HCT116 (cell line): ENCODE measurements around the gene MOCS2.

Experiments
- CEBPB ChIP-seq: IDR thresholded peaks from 2 replicates; pipeline ENCODE4 v1.6.1; 2012; ENCODE audit warnings: low read depth
- CTCF ChIP-seq, 3 experiments: fragments of 200-600 bp in 1 of 3; sonication (generic) in 1 of 3; IDR thresholded peaks in 2 of 3; conservative IDR thresholded peaks in 1 of 3; 2 replicates each; pipeline ENCODE4 v1.5.1; 2012 to 2017; ENCODE audit warnings: low read depth in 2 of 3, low read length in 2 of 3, antibody characterized with exemption in 1 of 3, borderline replicate concordance in 1 of 3, control low read depth in 1 of 3, mild to moderate bottlenecking in 1 of 3, mixed read lengths in 1 of 3, mixed run types in 1 of 3, moderate library complexity in 1 of 3; ENCODE audit not compliant: insufficient read depth in 1 of 3
- EGR1 ChIP-seq: IDR thresholded peaks from 2 replicates; pipeline ENCODE4 v1.6.1; 2012; ENCODE audit warnings: low read depth
- FOSL1 ChIP-seq: IDR thresholded peaks from 2 replicates; pipeline ENCODE4 v1.6.1; 2012; ENCODE audit warnings: low read depth
- MAX ChIP-seq: IDR thresholded peaks from 2 replicates; pipeline ENCODE4 v1.6.1; 2012
- POLR2A ChIP-seq: IDR thresholded peaks from 2 replicates; pipeline ENCODE4 v1.7.0; 2011; ENCODE audit warnings: borderline replicate concordance; ENCODE audit not compliant: insufficient read depth, insufficient read length; ENCODE audit errors: extremely low read depth
- POLR2AphosphoS5 ChIP-seq: IDR thresholded peaks from 2 replicates; pipeline ENCODE4 v1.6.1; 2011; ENCODE audit warnings: mild to moderate bottlenecking, low read depth, low read length, moderate library complexity
- RAD21 ChIP-seq: IDR thresholded peaks from 2 replicates; pipeline ENCODE4 v1.6.1; 2012; ENCODE audit warnings: low read depth, mild to moderate bottlenecking
- TCF7L2 ChIP-seq: IDR thresholded peaks from 2 replicates; pipeline ENCODE4 v1.7.0; 2011; ENCODE audit warnings: borderline replicate concordance, inconsistent platforms; ENCODE audit not compliant: insufficient read depth, insufficient read length; ENCODE audit errors: extremely low read depth
- YY1 ChIP-seq: IDR thresholded peaks from 2 replicates; pipeline ENCODE4 v1.6.1; 2011; ENCODE audit warnings: low read length, low read depth, moderate library complexity, mild to moderate bottlenecking; ENCODE audit not compliant: insufficient replicate concordance; ENCODE audit errors: extremely low read depth

- TF ChIP-seq FOSL1 (no peak), RAD21 (no peak), CEBPB (no peak), POLR2AphosphoS5 (no peak), CTCF (IDR thresholded peaks at IDR 0.05 in 2 of 3, conservative IDR thresholded peaks at IDR 0.05 in 1 of 3; ENCODE audit: borderline replicate concordance in 1 of 3, insufficient read depth in 1 of 3, low read depth in 2 of 3, low read length in 2 of 3) (no peak), EGR1 (no peak), POLR2A (no peak), YY1 (no peak), MAX (no peak), TCF7L2 (no peak)
These were observed 20.7 kb upstream of the MOCS2 start for GRCh38 chr5:53130266-53130665.
